Choroid plexus epithelial cell (primary cell): ENCODE measurements around the gene HRH4.

Experiments
- DNase-seq: peaks from one replicate; pipeline ENCODE4 v3.0.0-alpha.2; 2010; ENCODE audit warnings: low read depth
- H3K4me3 ChIP-seq: 2 replicates; pipeline ENCODE4 v1.5.1; 2011; ENCODE audit warnings: low read depth, mild to moderate bottlenecking, control low read depth, low read length, moderate library complexity
- TF ChIP-seq, protein P1 (sequence below): conservative IDR thresholded peaks from 2 replicates; pipeline ENCODE4 v1.5.1; 2011; ENCODE audit warnings: low read depth, mild to moderate bottlenecking, control low read depth, inconsistent platforms, low read length, moderate library complexity

The HRH4 gene

DNA sequence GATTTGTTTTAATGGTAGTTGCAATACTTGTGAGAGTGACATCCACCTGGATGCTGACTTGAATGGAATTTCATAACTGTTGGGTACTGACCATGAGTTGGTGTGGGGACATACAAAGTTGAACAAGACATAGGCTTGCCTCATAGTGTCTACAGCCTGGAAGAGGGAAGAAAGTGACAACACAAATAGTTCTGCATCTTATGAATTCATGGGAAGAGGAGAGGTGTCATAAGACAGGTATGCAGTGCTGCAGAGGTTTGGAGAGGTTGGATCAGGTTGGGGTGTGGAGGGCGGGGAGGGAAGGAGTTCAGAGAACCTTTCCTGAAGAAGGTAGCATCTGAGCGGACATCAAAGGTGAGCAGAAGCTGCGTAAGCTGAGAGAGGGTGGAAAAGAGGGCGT is 44.0 kb downstream of the HRH4 start:
- no peak for DNase-seq
- TF ChIP-seq, protein P1, sequence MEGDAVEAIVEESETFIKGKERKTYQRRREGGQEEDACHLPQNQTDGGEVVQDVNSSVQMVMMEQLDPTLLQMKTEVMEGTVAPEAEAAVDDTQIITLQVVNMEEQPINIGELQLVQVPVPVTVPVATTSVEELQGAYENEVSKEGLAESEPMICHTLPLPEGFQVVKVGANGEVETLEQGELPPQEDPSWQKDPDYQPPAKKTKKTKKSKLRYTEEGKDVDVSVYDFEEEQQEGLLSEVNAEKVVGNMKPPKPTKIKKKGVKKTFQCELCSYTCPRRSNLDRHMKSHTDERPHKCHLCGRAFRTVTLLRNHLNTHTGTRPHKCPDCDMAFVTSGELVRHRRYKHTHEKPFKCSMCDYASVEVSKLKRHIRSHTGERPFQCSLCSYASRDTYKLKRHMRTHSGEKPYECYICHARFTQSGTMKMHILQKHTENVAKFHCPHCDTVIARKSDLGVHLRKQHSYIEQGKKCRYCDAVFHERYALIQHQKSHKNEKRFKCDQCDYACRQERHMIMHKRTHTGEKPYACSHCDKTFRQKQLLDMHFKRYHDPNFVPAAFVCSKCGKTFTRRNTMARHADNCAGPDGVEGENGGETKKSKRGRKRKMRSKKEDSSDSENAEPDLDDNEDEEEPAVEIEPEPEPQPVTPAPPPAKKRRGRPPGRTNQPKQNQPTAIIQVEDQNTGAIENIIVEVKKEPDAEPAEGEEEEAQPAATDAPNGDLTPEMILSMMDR: no peak
- H3K4me3 ChIP-seq: no peak overlapping the region

- DNase-seq: no peak
- H3K4me3 ChIP-seq: no peak overlapping the region
- TF ChIP-seq, protein P1: no peak
These were observed 45.7 kb downstream of the HRH4 start for GRCh38 chr18:24506175-24506574.

GRCh38 chr18:24509435-24509834 is 49.0 kb downstream of the HRH4 start:
- no peak overlapping the region for H3K4me3 ChIP-seq
- DNase-seq: no peak
- TF ChIP-seq, protein P1: no peak

- DNase-seq: peak; percentile 44
- TF ChIP-seq, protein P1: peak; percentile 54
- H3K4me3 ChIP-seq: no peak overlapping the region
These were observed 54.0 kb downstream of the HRH4 start for GRCh38 chr18:24514439-24514838.

GRCh38 chr18:24515721-24516120 is 55.3 kb downstream of the HRH4 start:
- no peak for DNase-seq
- no peak overlapping the region for H3K4me3 ChIP-seq
- TF ChIP-seq, protein P1: no peak

DNA sequence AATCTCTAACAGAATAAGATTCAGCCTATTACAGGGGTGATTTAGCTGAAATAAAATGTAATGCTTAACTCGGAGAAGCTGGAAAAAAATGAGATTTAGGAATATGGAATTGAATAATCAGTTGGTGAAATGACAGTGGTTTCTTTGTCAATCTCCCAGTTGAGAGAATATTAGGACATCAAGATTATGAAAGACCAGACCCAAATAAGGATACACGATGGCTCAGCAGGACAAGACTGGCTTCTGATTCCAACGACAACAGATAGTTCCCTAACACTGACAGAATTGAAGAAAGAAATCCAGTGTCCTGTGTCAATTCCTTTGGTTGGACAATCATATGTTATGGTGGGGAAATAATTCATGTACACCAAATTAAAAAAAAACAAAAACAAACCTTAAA is 55.8 kb downstream of the HRH4 start:
- TF ChIP-seq, protein P1: no peak
- no peak for DNase-seq
- no peak overlapping the region for H3K4me3 ChIP-seq

GRCh38 chr18:24517554-24517953 is 57.1 kb downstream of the HRH4 start:
- DNase-seq: no peak
- H3K4me3 ChIP-seq: no peak overlapping the region
- TF ChIP-seq, protein P1: no peak
